HCT116 (cell line): ENCODE results near the gene EEPD1. TPM values are rescaled to one million over a fixed set of nuclear protein-coding genes. Genes with fewer than 3 reads are reported as not detected.

Source experiments
- ATAC-seq: fragments of 200-7000 bp; cut with Tn5 transposase; 2 replicates; pipeline ENCODE4 v1.9.1; 2020; ENCODE audit warnings: mild to moderate bottlenecking, moderate library complexity
- BruUV-seq: library from RNA; stranded (reverse); fragments of 400-500 nt; replicated peaks from 2 replicates; lab custom pipeline; 2021; lab: Mats Ljungman, UMichigan
- CTCF ChIA-PET: fragments of 300-600 bp; sonication (Branson Sonifier 250); formaldehyde crosslinking; loops from one replicate; lab custom pipeline; 2021; ENCODE audit warnings: antibody characterized with exemption; lab: Charles Lee
- POLR2A ChIA-PET: fragments of 300-600, 350-600 bp; sonication (Branson Sonifier 250); formaldehyde crosslinking; loops from one replicate; lab custom pipeline; 2021; ENCODE audit warnings: antibody characterized with exemption; lab: Charles Lee
- RAD21 ChIA-PET, 2 experiments: fragments of 300-600 bp; sonication (Branson Sonifier 250); formaldehyde crosslinking; loops; one replicate each; lab custom pipeline; 2023; ENCODE audit warnings: low total read pairs in 2 of 2; ENCODE audit not compliant: uncharacterized antibody in 2 of 2, unreplicated experiment in 2 of 2, low non-redundant PET in 1 of 2; lab: Charles Lee
- DNase-seq: peaks from one replicate; pipeline ENCODE4 v3.0.0-alpha.2; 2010; ENCODE audit warnings: low read depth, low spot score
- H2AFZ ChIP-seq: fragments of 200-600 bp; shearing (Covaris generic), sonication (generic); 2 replicates; pipeline ENCODE4 v1.6.1; 2017; ENCODE audit warnings: low read depth, mixed run types, mixed read lengths, antibody characterized with exemption, low read length; ENCODE audit not compliant: poor library complexity, severe bottlenecking
- H3K27ac ChIP-seq: 2 replicates; pipeline ENCODE4 v1.5.1; 2012; ENCODE audit warnings: low read depth, low read length
- H3K27me3 ChIP-seq: fragments of 200-600 bp; sonication (generic); 2 replicates; pipeline ENCODE4 v1.6.1; 2016; ENCODE audit warnings: mixed run types, low read length, mixed read lengths; ENCODE audit not compliant: insufficient read depth
- H3K36me3 ChIP-seq, 2 experiments: fragments of 200-500 bp in 1 of 2; fragments of 200-600 bp in 1 of 2; sonication (Bioruptor generic) in 1 of 2; sonication (generic) in 1 of 2; 2 replicates each; pipeline versions ENCODE4 v1.5.1 to v1.6.1; 2014 to 2016; ENCODE audit warnings: low read length in 2 of 2, inconsistent platforms in 1 of 2, mixed read lengths in 1 of 2, mixed run types in 1 of 2; ENCODE audit not compliant: insufficient read depth in 2 of 2, control insufficient read depth in 1 of 2
- H3K4me1 ChIP-seq, 2 experiments: fragments of 200-600 bp in 1 of 2; sonication (generic) in 1 of 2; 2 replicates each; pipeline versions ENCODE4 v1.5.1 to v1.6.1; 2012 to 2017; ENCODE audit warnings: low read length in 2 of 2, inconsistent platforms in 1 of 2, mild to moderate bottlenecking in 1 of 2, mixed read lengths in 1 of 2, mixed run types in 1 of 2, moderate library complexity in 1 of 2; ENCODE audit not compliant: insufficient read depth in 2 of 2, control insufficient read depth in 1 of 2
- H3K4me2 ChIP-seq: fragments of 200-600 bp; sonication (generic); 2 replicates; pipeline ENCODE4 v1.6.1; 2017; ENCODE audit warnings: mixed run types, low read length, mixed read lengths
- H3K4me3 ChIP-seq, 2 experiments: fragments of 200-600 bp in 1 of 2; sonication (generic) in 1 of 2; replicated peaks in 1 of 2; 2 replicates each; pipeline ENCODE4 v1.5.1; 2011 to 2016; ENCODE audit warnings: low read length in 2 of 2, control low read depth in 1 of 2, low read depth in 1 of 2, mild to moderate bottlenecking in 1 of 2, mixed read lengths in 1 of 2, mixed run types in 1 of 2
- H3K79me2 ChIP-seq: fragments of 200-600 bp; sonication (generic); 2 replicates; pipeline ENCODE4 v1.6.1; 2017; ENCODE audit warnings: mild to moderate bottlenecking, mixed run types, low read length, moderate library complexity, mixed read lengths; ENCODE audit not compliant: insufficient read depth
- H3K9ac ChIP-seq: fragments of 200-600 bp; sonication (generic); 2 replicates; pipeline ENCODE4 v1.6.1; 2016; ENCODE audit warnings: low read length, mixed read lengths
- H3K9me2 ChIP-seq: fragments of 200-600 bp; sonication (generic), shearing (Covaris generic); 2 replicates; pipeline ENCODE4 v1.6.1; 2017; ENCODE audit warnings: mixed run types, mild to moderate bottlenecking, moderate library complexity; ENCODE audit not compliant: insufficient read depth
- H3K9me3 ChIP-seq, 2 experiments: fragments of 200-500 bp in 1 of 2; fragments of 200-600 bp in 1 of 2; sonication (Bioruptor generic) in 1 of 2; sonication (generic) in 1 of 2; 2 replicates each; pipeline ENCODE4 v1.6.1; 2014 to 2017; ENCODE audit warnings: low read length in 2 of 2, mixed read lengths in 2 of 2, inconsistent platforms in 1 of 2, low read depth in 1 of 2, mild to moderate bottlenecking in 1 of 2, mixed run types in 1 of 2, moderate library complexity in 1 of 2; ENCODE audit not compliant: control insufficient read depth in 1 of 2, insufficient read depth in 1 of 2
- H4K20me1 ChIP-seq: fragments of 200-600 bp; sonication (generic), shearing (Covaris generic); 2 replicates; pipeline ENCODE4 v1.6.1; 2017; ENCODE audit warnings: mixed run types, mild to moderate bottlenecking, moderate library complexity; ENCODE audit not compliant: insufficient read depth
- ATF3 ChIP-seq: IDR thresholded peaks from 2 replicates; pipeline ENCODE4 v1.6.1; 2012
- CEBPB ChIP-seq: IDR thresholded peaks from 2 replicates; pipeline ENCODE4 v1.6.1; 2012; ENCODE audit warnings: low read depth
- CTCF ChIP-seq, 3 experiments: fragments of 200-600 bp in 1 of 3; sonication (generic) in 1 of 3; IDR thresholded peaks in 2 of 3; conservative IDR thresholded peaks in 1 of 3; 2 replicates each; pipeline ENCODE4 v1.5.1; 2012 to 2017; ENCODE audit warnings: low read depth in 2 of 3, low read length in 2 of 3, antibody characterized with exemption in 1 of 3, borderline replicate concordance in 1 of 3, control low read depth in 1 of 3, mild to moderate bottlenecking in 1 of 3, mixed read lengths in 1 of 3, mixed run types in 1 of 3, moderate library complexity in 1 of 3; ENCODE audit not compliant: insufficient read depth in 1 of 3
- ELF1 ChIP-seq: IDR thresholded peaks from 2 replicates; pipeline ENCODE4 v1.6.1; 2012; ENCODE audit warnings: low read depth, borderline replicate concordance
- EZH2 ChIP-seq: fragments of 200-600 bp; sonication (generic); IDR thresholded peaks from 2 replicates; pipeline ENCODE4 v1.6.1; 2017; ENCODE audit warnings: antibody characterized with exemption, mixed run types
- FOSL1 ChIP-seq: IDR thresholded peaks from 2 replicates; pipeline ENCODE4 v1.6.1; 2012; ENCODE audit warnings: low read depth
- MAX ChIP-seq: IDR thresholded peaks from 2 replicates; pipeline ENCODE4 v1.6.1; 2012
- POLR2A ChIP-seq: IDR thresholded peaks from 2 replicates; pipeline ENCODE4 v1.7.0; 2011; ENCODE audit warnings: borderline replicate concordance; ENCODE audit not compliant: insufficient read depth, insufficient read length; ENCODE audit errors: extremely low read depth
- RAD21 ChIP-seq: IDR thresholded peaks from 2 replicates; pipeline ENCODE4 v1.6.1; 2012; ENCODE audit warnings: low read depth, mild to moderate bottlenecking
- REST ChIP-seq: IDR thresholded peaks from 2 replicates; pipeline ENCODE4 v1.6.1; 2012; ENCODE audit warnings: low read depth
- SIN3A ChIP-seq: IDR thresholded peaks from 2 replicates; pipeline ENCODE4 v1.6.1; 2012; ENCODE audit warnings: low read depth
- SP1 ChIP-seq: IDR thresholded peaks from 2 replicates; pipeline ENCODE4 v1.6.1; 2012; ENCODE audit warnings: low read depth
- TCF7L2 ChIP-seq: IDR thresholded peaks from 2 replicates; pipeline ENCODE4 v1.7.0; 2011; ENCODE audit warnings: borderline replicate concordance, inconsistent platforms; ENCODE audit not compliant: insufficient read depth, insufficient read length; ENCODE audit errors: extremely low read depth
- YY1 ChIP-seq: IDR thresholded peaks from 2 replicates; pipeline ENCODE4 v1.6.1; 2011; ENCODE audit warnings: low read length, low read depth, moderate library complexity, mild to moderate bottlenecking; ENCODE audit not compliant: insufficient replicate concordance; ENCODE audit errors: extremely low read depth
- ZBTB33 ChIP-seq: IDR thresholded peaks from 2 replicates; pipeline ENCODE4 v1.6.1; 2011; ENCODE audit warnings: mild to moderate bottlenecking, low read length, moderate library complexity; ENCODE audit not compliant: insufficient replicate concordance; ENCODE audit errors: extremely low read depth
- ZFX ChIP-seq: fragments of 450-650 bp; IDR thresholded peaks from 2 replicates; pipeline ENCODE4 v1.6.1; 2017
- ZNF274 ChIP-seq: fragments of 200-500 bp; sonication (Bioruptor generic); IDR thresholded peaks from 2 replicates; pipeline ENCODE4 v1.6.1; 2014; ENCODE audit warnings: mild to moderate bottlenecking, low read depth, low read length, inconsistent platforms
- intact Hi-C: fragments of 100-400 bp; cut with micrococcal nuclease; formaldehyde crosslinking; loops from 2 replicates; pipeline ENCODE4 v1.10.0; 2022
- total RNA-seq: library from RNA; stranded (reverse); gene quantifications from one replicate; pipeline ENCODE4 v1.2.1, GENCODE V29; 2021; ENCODE audit not compliant: unreplicated experiment

EEPD1 gene
- total RNA-seq, 1 experiment from 2014 or later = 4.2 TPM

GRCh38 chr7:36199329-36199728 is 46.3 kb downstream of the EEPD1 start:
- Histone ChIP-seq H3K4me3 (no peak overlapping the region), H3K79me2 (no peaks in the 10 kb centered on the region), H3K27me3 (no peaks in the 10 kb centered on the region), H3K4me2 (no peak overlapping the region), H2AFZ (no peak overlapping the region), H3K9me3 (no peaks in the 10 kb centered on the region), H3K4me1 (no peaks in the 10 kb centered on the region), H4K20me1 (no peaks in the 10 kb centered on the region), H3K9ac (no peak overlapping the region), H3K27ac (no peak overlapping the region), H3K36me3 (no peaks in the 10 kb centered on the region), H3K9me2 (no peaks in the 10 kb centered on the region)
- ChIA-PET RAD21 (no interaction called here), CTCF (no interaction called here), POLR2A (no interaction called here)
- DNase-seq (no peak), ATAC-seq (no peak)
- TF ChIP-seq TCF7L2 (no peak), ELF1 (no peak), SP1 (no peak), ATF3 (no peak), CEBPB (no peak), MAX (no peak), ZBTB33 (no peak), REST (no peak), SIN3A (no peak), RAD21 (no peak), FOSL1 (no peak), YY1 (no peak), CTCF (IDR thresholded peaks at IDR 0.05 in 2 of 3, conservative IDR thresholded peaks at IDR 0.05 in 1 of 3; ENCODE audit: borderline replicate concordance in 1 of 3, insufficient read depth in 1 of 3, low read depth in 2 of 3, low read length in 2 of 3) (no peak), POLR2A (no peak), ZFX (no peak), EZH2 (no peak), ZNF274 (no peak)
- intact Hi-C loops = no loop called here
- no TSS peak for BruUV-seq
